Measurements from ENCODE around the gene JARID2. TPM values are rescaled to one million over a fixed set of nuclear protein-coding genes. Genes with fewer than 3 reads are reported as not detected.

The JARID2 gene
- total and polyA plus RNA-seq, 10 of the 15 experiments (the other 5 are each of a cell fraction or from before 2014, with no cell fraction given) = 4.2 to 21.6 (median 11.7) TPM

DNA sequence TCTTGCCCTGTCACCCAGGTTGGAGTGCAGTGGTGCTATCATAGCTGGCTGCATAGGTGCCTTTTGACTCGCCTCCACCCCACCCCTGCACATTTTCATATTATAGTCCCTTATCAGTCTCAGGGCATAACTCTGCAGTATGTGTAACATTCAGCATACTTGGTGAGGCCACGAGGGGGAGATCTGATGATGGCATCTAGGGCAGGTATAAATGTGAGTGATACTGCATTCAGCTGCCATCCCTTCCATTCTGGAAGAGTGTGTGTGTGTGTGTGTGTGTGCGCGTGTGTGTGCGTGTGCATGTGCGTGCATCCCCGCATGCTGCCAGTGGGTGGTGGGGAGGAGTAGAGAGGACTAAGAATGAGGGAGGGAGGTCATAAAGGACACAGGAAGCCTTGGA is 81.4 kb downstream of the JARID2 start (continued):
- TF ChIP-seq SUZ12 (IDR thresholded peaks at IDR 0.05; ENCODE audit: unreplicated experiment) (no peak), SMAD1 (IDR thresholded peaks at IDR 0.05; ENCODE audit: low read depth, partially characterized antibody) (no peak), ZNF384 (IDR thresholded peaks at IDR 0.05; ENCODE audit: borderline replicate concordance, low read depth, low read length) (0 out of 2 replicates have a peak, but pooled peaks have one; percentile 20), SREBF1 (IDR thresholded peaks at IDR 0.05; ENCODE audit: low read length) (no peak), HDGF (IDR thresholded peaks at IDR 0.05) (0 out of 2 replicates have a peak, but pooled peaks have one; percentile 75), CHD2 (IDR thresholded peaks at IDR 0.05; ENCODE audit: borderline replicate concordance, low read depth, low read length) (0 out of 2 replicates have a peak, but pooled peaks have one; percentile 24), SMC3 (IDR thresholded peaks at IDR 0.05; ENCODE audit: borderline replicate concordance, low read length) (peak; percentile 60; the same call in 1 of the 2 replicates), MTA3 (IDR thresholded peaks at IDR 0.05; ENCODE audit: borderline replicate concordance, low read length) (no peak), ZNF24 (IDR thresholded peaks at IDR 0.05) (0 out of 2 replicates have a peak, but pooled peaks have one; percentile 18), CBX3 (IDR thresholded peaks at IDR 0.05; ENCODE audit: borderline replicate concordance, low read depth) (no peak), MEF2B (IDR thresholded peaks at IDR 0.05; ENCODE audit: partially characterized antibody, poor library complexity, severe bottlenecking) (peak; percentile 16), NBN (IDR thresholded peaks at IDR 0.05) (0 out of 2 replicates have a peak, but pooled peaks have one; percentile 48), BHLHE40 (IDR thresholded peaks at IDR 0.05; ENCODE audit: borderline replicate concordance in 1 of 2, low read depth in 2 of 2, low read length in 1 of 2) (peak; percentile 18 to 34; a peak in 2 of 4 replicates), SMARCA5 (IDR thresholded peaks at IDR 0.05) (peak; percentile 74; the same call in 1 of the 2 replicates), ZBED1 (IDR thresholded peaks at IDR 0.05; ENCODE audit: borderline replicate concordance) (no peak), EZH2 (IDR thresholded peaks at IDR 0.05; ENCODE audit: borderline replicate concordance, control insufficient read depth, low read depth, low read length) (no peak), FOXK2 (IDR thresholded peaks at IDR 0.05) (no peak), CBFB (IDR thresholded peaks at IDR 0.05; ENCODE audit: low read depth) (no peak), ZNF217 (IDR thresholded peaks at IDR 0.05) (no peak)
- TF ChIP-seq, protein P1, sequence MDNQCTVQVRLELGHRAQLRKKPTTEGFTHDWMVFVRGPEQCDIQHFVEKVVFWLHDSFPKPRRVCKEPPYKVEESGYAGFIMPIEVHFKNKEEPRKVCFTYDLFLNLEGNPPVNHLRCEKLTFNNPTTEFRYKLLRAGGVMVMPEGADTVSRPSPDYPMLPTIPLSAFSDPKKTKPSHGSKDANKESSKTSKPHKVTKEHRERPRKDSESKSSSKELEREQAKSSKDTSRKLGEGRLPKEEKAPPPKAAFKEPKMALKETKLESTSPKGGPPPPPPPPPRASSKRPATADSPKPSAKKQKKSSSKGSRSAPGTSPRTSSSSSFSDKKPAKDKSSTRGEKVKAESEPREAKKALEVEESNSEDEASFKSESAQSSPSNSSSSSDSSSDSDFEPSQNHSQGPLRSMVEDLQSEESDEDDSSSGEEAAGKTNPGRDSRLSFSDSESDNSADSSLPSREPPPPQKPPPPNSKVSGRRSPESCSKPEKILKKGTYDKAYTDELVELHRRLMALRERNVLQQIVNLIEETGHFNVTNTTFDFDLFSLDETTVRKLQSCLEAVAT (IDR thresholded peaks at IDR 0.05) = peak; percentile 73; the same call in 1 of the 2 replicates
- TF ChIP-seq, protein P2, sequence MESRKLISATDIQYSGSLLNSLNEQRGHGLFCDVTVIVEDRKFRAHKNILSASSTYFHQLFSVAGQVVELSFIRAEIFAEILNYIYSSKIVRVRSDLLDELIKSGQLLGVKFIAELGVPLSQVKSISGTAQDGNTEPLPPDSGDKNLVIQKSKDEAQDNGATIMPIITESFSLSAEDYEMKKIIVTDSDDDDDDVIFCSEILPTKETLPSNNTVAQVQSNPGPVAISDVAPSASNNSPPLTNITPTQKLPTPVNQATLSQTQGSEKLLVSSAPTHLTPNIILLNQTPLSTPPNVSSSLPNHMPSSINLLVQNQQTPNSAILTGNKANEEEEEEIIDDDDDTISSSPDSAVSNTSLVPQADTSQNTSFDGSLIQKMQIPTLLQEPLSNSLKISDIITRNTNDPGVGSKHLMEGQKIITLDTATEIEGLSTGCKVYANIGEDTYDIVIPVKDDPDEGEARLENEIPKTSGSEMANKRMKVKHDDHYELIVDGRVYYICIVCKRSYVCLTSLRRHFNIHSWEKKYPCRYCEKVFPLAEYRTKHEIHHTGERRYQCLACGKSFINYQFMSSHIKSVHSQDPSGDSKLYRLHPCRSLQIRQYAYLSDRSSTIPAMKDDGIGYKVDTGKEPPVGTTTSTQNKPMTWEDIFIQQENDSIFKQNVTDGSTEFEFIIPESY (IDR thresholded peaks at IDR 0.05) = no peak
- TF ChIP-seq, protein P3, sequence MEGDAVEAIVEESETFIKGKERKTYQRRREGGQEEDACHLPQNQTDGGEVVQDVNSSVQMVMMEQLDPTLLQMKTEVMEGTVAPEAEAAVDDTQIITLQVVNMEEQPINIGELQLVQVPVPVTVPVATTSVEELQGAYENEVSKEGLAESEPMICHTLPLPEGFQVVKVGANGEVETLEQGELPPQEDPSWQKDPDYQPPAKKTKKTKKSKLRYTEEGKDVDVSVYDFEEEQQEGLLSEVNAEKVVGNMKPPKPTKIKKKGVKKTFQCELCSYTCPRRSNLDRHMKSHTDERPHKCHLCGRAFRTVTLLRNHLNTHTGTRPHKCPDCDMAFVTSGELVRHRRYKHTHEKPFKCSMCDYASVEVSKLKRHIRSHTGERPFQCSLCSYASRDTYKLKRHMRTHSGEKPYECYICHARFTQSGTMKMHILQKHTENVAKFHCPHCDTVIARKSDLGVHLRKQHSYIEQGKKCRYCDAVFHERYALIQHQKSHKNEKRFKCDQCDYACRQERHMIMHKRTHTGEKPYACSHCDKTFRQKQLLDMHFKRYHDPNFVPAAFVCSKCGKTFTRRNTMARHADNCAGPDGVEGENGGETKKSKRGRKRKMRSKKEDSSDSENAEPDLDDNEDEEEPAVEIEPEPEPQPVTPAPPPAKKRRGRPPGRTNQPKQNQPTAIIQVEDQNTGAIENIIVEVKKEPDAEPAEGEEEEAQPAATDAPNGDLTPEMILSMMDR (IDR thresholded peaks at IDR 0.05 in 2 of 3, conservative IDR thresholded peaks at IDR 0.05 in 1 of 3; ENCODE audit: control insufficient read depth in 2 of 3, extremely low read depth in 1 of 3, insufficient read depth in 1 of 3, low read depth in 3 of 3, low read length in 3 of 3) = peak; percentile 57 to 62 (median 60)
- TF ChIP-seq, protein P4, sequence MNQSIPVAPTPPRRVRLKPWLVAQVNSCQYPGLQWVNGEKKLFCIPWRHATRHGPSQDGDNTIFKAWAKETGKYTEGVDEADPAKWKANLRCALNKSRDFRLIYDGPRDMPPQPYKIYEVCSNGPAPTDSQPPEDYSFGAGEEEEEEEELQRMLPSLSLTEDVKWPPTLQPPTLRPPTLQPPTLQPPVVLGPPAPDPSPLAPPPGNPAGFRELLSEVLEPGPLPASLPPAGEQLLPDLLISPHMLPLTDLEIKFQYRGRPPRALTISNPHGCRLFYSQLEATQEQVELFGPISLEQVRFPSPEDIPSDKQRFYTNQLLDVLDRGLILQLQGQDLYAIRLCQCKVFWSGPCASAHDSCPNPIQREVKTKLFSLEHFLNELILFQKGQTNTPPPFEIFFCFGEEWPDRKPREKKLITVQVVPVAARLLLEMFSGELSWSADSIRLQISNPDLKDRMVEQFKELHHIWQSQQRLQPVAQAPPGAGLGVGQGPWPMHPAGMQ (IDR thresholded peaks at IDR 0.05; ENCODE audit: borderline replicate concordance) = no peak
